CD4-positive, alpha-beta memory T cell (primary cell): ENCODE data around the gene ANKHD1. TPM values are rescaled to one million over a fixed set of nuclear protein-coding genes. Genes with fewer than 3 reads are reported as not detected.
A peak's percentile ranks its signal among the peaks of the same experiment; 100 is the strongest.

Experiments used
- CTCF ChIA-PET: fragments of 350-600 bp; sonication (Branson Sonifier 250); formaldehyde crosslinking; loops from one replicate; lab custom pipeline; 2021; ENCODE audit warnings: inconsistent platforms; ENCODE audit not compliant: partially characterized antibody; lab: Charles Lee
- POLR2A ChIA-PET: fragments of 350-600 bp; sonication (Branson Sonifier 250); formaldehyde crosslinking; loops from one replicate; lab custom pipeline; 2021; ENCODE audit not compliant: partially characterized antibody; lab: Charles Lee
- DNase-seq, 5 donors: peaks; one replicate each; pipeline versions ENCODE4 v3.0.0 to v3.0.0-alpha.2; 2020 to 2022; ENCODE audit warnings: mixed read lengths in 1 of 5
- H3K27ac ChIP-seq: one replicate; pipeline ENCODE4 v1.7.0; 2013; ENCODE audit warnings: low read depth, low read length
- H3K27me3 ChIP-seq: 2 replicates; pipeline ENCODE4 v1.7.0; 2013; ENCODE audit warnings: mild to moderate bottlenecking, low read length, moderate library complexity; ENCODE audit not compliant: insufficient read depth
- H3K36me3 ChIP-seq: 2 replicates; pipeline ENCODE4 v1.7.0; 2013; ENCODE audit warnings: mild to moderate bottlenecking, low read length, moderate library complexity; ENCODE audit not compliant: insufficient read depth
- H3K4me1 ChIP-seq: 2 replicates; pipeline ENCODE4 v1.7.0; 2013; ENCODE audit warnings: mild to moderate bottlenecking, low read length, moderate library complexity; ENCODE audit not compliant: insufficient read depth
- H3K4me3 ChIP-seq, 2 donors: one replicate each; pipeline ENCODE4 v1.7.0; 2013; ENCODE audit warnings: low read length in 2 of 2, mild to moderate bottlenecking in 1 of 2
- H3K9me3 ChIP-seq, 2 donors: one replicate each; pipeline ENCODE4 v1.7.0; 2013; ENCODE audit warnings: low read length in 2 of 2, control low read depth in 1 of 2; ENCODE audit not compliant: control insufficient read depth in 1 of 2
- H3K27ac Mint-ChIP-seq, 7 donors: one replicate each; pipeline ENCODE4 v1.8.0; 2020 to 2021; ENCODE audit warnings: mixed read lengths in 7 of 7, mild to moderate bottlenecking in 6 of 7, inconsistent platforms in 3 of 7, moderate library complexity in 3 of 7
- H3K27me3 Mint-ChIP-seq, 2 donors: one replicate each; pipeline ENCODE4 v1.8.0; 2020 to 2021; ENCODE audit warnings: mixed read lengths in 2 of 2
- H3K36me3 Mint-ChIP-seq, 2 donors: one replicate each; pipeline ENCODE4 v1.8.0; 2020 to 2021; ENCODE audit warnings: mixed read lengths in 2 of 2, inconsistent platforms in 1 of 2, mild to moderate bottlenecking in 1 of 2
- H3K4me1 Mint-ChIP-seq, 4 donors: one replicate each; pipeline ENCODE4 v1.8.0; 2020 to 2021; ENCODE audit warnings: mixed read lengths in 4 of 4, mild to moderate bottlenecking in 1 of 4
- H3K4me3 Mint-ChIP-seq, 8 donors: one replicate each; pipeline ENCODE4 v1.8.0; 2020 to 2021; ENCODE audit warnings: mixed read lengths in 8 of 8, mild to moderate bottlenecking in 7 of 8, moderate library complexity in 6 of 8, inconsistent platforms in 3 of 8
- H3K9me3 Mint-ChIP-seq, 8 donors: one replicate each; pipeline ENCODE4 v1.8.0; 2020 to 2021; ENCODE audit warnings: mixed read lengths in 8 of 8, mild to moderate bottlenecking in 5 of 8, inconsistent platforms in 3 of 8, moderate library complexity in 1 of 8
- intact Hi-C: fragments of 100-400 bp; cut with micrococcal nuclease; formaldehyde crosslinking; loops from one replicate; pipeline ENCODE4 v1.15.1; 2023
- polyA plus RNA-seq, 2 donors: library from polyadenylated mRNA; unstranded; fragments of 300-500 nt; fragmentation: Illumina TruSeq; gene quantifications; one replicate each; pipeline ENCODE4 v1.2.3, GENCODE V29; 2021
- total RNA-seq, 2 experiments: library from RNA; stranded (reverse); gene quantifications; one replicate each; pipeline ENCODE4 v1.2.3, GENCODE V29; 2021

Gene ANKHD1
- total and polyA plus RNA-seq, 4 experiments from 2014 or later, result 58.6 to 252 (median 164) TPM

DNA sequence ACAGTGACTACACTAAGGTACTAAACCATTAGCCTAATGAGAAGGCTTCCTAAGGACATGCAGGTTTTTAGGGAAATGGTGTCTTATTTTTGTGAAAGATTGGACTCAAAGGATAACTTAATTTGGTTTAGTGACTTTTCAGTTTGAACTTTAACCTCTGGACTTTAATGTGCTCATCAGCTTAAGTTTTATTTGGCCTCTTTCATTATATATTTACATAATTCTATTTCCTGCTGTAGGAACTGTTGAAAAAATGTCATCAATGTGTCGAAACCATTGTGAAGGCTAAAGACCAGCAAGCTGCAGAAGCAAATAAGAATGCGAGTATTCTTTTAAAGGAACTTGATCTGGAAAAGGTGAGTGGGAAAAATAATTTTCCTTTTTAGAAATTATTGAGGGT lies 111.5 kb downstream of the ANKHD1 start:
- peaks cover 39 to 57% of the 10 kb centered on the region in 2 donors for H3K36me3 Mint-ChIP-seq
- H3K27me3 Mint-ChIP-seq, result no peaks in the 10 kb centered on the region
- intact Hi-C loops, result no loop called here
- Histone ChIP-seq H3K27ac (no peak overlapping the region), H3K4me3 (no peak overlapping the region), H3K27me3 (no peaks in the 10 kb centered on the region), H3K9me3 (no peaks in the 10 kb centered on the region), H3K4me1 (no peaks in the 10 kb centered on the region), H3K36me3 (peaks cover 49% of the 10 kb centered on the region)
- no peaks in the 10 kb centered on the region for H3K9me3 Mint-ChIP-seq
- CTCF ChIA-PET, result no interaction called here
- H3K4me3 Mint-ChIP-seq, result no peak overlapping the region
- no peak overlapping the region for H3K27ac Mint-ChIP-seq
- H3K4me1 Mint-ChIP-seq, result no peaks in the 10 kb centered on the region
- POLR2A ChIA-PET, result interaction anchor here (1.1 kb wide), 1 partner anchor 44 kb away, joined by 4 read pairs; the partner anchor contains the start of gene SRA1
- DNase-seq, result no peak

GRCh38 chr5:140524003-140524402 lies 122.4 kb downstream of the ANKHD1 start:
- Histone ChIP-seq H3K4me3 (no peak overlapping the region), H3K9me3 (no peaks in the 10 kb centered on the region), H3K36me3 (peaks cover 42% of the 10 kb centered on the region), H3K27me3 (no peaks in the 10 kb centered on the region), H3K4me1 (no peaks in the 10 kb centered on the region), H3K27ac (no peak overlapping the region)
- DNase-seq, result no peak
- peak overlapping the region in 3 of 7 donors; percentile 35 to 51 (median 37) for H3K27ac Mint-ChIP-seq
- H3K36me3 Mint-ChIP-seq, result peaks cover 33 to 50% of the 10 kb centered on the region in 2 donors
- CTCF ChIA-PET, result no interaction called here
- no peak overlapping the region for H3K4me3 Mint-ChIP-seq
- peaks cover 0 to 2% (median 0%) of the 10 kb centered on the region in 4 donors for H3K4me1 Mint-ChIP-seq
- intact Hi-C loops, result no loop called here
- peaks cover 0 to 3% (median 0%) of the 10 kb centered on the region in 8 donors for H3K9me3 Mint-ChIP-seq
- H3K27me3 Mint-ChIP-seq, result no peaks in the 10 kb centered on the region
- POLR2A ChIA-PET, result interaction anchor here (0.7 kb wide), 1 partner anchor 170 kb away, joined by 3 read pairs; no protein-coding TSS in a partner anchor

- no peaks in the 10 kb centered on the region for H3K27me3 ChIP-seq
- Mint-ChIP-seq H3K9me3 (no peaks in the 10 kb centered on the region), H3K4me1 (peaks cover 0 to 2% (median 0%) of the 10 kb centered on the region in 4 donors), H3K27me3 (no peaks in the 10 kb centered on the region), H3K4me3 (no peak overlapping the region), H3K27ac (peak overlapping the region in 3 of 7 donors; percentile 8 to 72 (median 52)), H3K36me3 (peaks cover 50 to 72% of the 10 kb centered on the region in 2 donors)
- no peak overlapping the region for H3K27ac ChIP-seq
- intact Hi-C loops, result no loop called here
- no peaks in the 10 kb centered on the region for H3K4me1 ChIP-seq
- CTCF ChIA-PET, result no interaction called here
- POLR2A ChIA-PET, result no interaction called here
- H3K36me3 ChIP-seq, result peaks cover 45% of the 10 kb centered on the region
- DNase-seq, result no peak
- H3K9me3 ChIP-seq, result no peaks in the 10 kb centered on the region
- H3K4me3 ChIP-seq, result no peak overlapping the region
Measured at GRCh38 chr5:140540227-140540626, 138.6 kb downstream of the ANKHD1 start.

DNA sequence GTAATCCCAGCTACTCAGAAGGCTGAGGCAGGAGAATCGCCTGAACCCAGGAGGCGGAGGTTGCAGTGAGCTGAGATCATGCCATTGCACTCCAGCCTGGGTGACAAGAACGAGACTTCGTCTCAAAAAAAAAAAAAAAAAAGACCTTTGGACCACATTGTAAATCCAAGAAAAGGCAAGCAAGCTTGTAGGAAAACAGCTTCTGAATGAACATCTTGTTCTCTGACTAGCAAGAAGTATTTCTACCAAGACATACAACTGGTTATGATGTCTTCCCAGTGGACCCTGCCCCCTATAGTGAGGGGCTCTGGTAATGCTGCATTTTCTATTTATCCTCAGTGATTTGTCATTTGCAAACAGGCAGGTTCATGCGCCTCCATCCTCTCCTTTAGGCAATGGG lies 141.3 kb downstream of the ANKHD1 start:
- Histone ChIP-seq H3K4me1 (peaks cover 11% of the 10 kb centered on the region), H3K27ac (no peak overlapping the region), H3K36me3 (peaks cover 36% of the 10 kb centered on the region), H3K27me3 (no peaks in the 10 kb centered on the region), H3K4me3 (no peak overlapping the region), H3K9me3 (no peaks in the 10 kb centered on the region)
- Mint-ChIP-seq H3K9me3 (peaks cover 0 to 3% (median 0%) of the 10 kb centered on the region in 8 donors), H3K4me1 (peaks cover 4 to 19% (median 7%) of the 10 kb centered on the region in 4 donors), H3K36me3 (peaks cover 38 to 58% of the 10 kb centered on the region in 2 donors), H3K4me3 (no peak overlapping the region), H3K27ac (no peak overlapping the region), H3K27me3 (no peaks in the 10 kb centered on the region)
- POLR2A ChIA-PET, result no interaction called here
- intact Hi-C loops, result no loop called here
- CTCF ChIA-PET, result no interaction called here
- no peak for DNase-seq

DNA sequence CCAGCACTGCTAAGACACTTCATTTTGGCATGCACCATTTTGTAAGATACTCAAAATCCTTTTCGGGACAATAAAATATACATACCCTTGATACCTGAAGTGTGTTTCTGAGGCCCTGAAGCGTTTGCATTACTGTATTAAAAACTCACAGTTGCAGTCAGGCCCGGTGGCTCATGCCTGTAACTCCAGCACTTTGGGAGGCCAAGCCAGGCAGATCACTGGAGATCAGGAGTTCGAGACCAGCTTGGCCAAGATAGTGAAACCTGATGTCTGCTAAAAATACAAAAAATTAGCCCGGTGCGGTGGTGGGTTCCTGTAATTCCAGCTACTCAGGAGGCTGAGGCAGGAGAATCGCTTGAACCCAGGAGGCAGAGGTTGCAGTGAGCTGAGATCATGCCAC lies 143.4 kb downstream of the ANKHD1 start:
- Mint-ChIP-seq H3K27me3 (no peaks in the 10 kb centered on the region), H3K9me3 (peaks cover 0 to 3% (median 0%) of the 10 kb centered on the region in 8 donors), H3K4me3 (no peak overlapping the region), H3K27ac (peak overlapping the region in 4 of 7 donors; percentile 39 to 87 (median 69)), H3K4me1 (peaks cover 15 to 39% (median 25%) of the 10 kb centered on the region in 4 donors), H3K36me3 (peaks cover 33 to 53% of the 10 kb centered on the region in 2 donors)
- Histone ChIP-seq H3K4me1 (peaks cover 30% of the 10 kb centered on the region), H3K27me3 (no peaks in the 10 kb centered on the region), H3K36me3 (peaks cover 28% of the 10 kb centered on the region), H3K9me3 (no peaks in the 10 kb centered on the region), H3K27ac (no peak overlapping the region), H3K4me3 (no peak overlapping the region)
- DNase-seq, result no peak
- CTCF ChIA-PET, result no interaction called here
- POLR2A ChIA-PET, result interaction anchor here (0.6 to 5.3 kb wide), 3 partner anchors 14 to 94 kb away, joined by 3 to 54 read pairs (median 3); partner anchors contain the start of genes APBB3, SLC35A4 and TMCO6
- intact Hi-C loops, result no loop called here

DNA sequence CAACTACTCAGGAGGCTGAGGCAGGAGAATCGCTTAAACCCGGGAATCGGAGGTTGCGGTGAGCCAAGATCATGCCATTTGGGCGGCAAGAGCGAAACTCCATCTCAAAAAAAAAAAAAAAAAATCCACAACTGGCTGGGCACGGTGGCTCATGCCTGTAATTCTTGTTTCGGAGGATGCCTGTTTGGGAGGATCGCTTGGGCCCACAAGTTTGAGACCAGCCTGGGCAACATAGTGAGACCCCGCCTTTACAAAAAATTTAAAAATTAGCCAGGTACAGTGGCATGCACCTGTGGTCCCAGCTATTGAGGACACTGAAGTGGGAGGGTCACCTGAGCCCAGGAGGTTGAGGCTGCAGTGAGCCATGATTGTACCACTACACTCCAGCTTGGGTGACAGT lies 144.0 kb downstream of the ANKHD1 start:
- H3K27ac Mint-ChIP-seq, result peak overlapping the region in 6 of 7 donors; percentile 81 to 97 (median 96)
- H3K27ac ChIP-seq, result no peak overlapping the region
- CTCF ChIA-PET, result interaction anchor here (0.8 to 3.7 kb wide), 2 partner anchors 89 to 1021 kb away, joined by 4 to 49 read pairs; partner anchors contain the start of gene CD14

GRCh38 chr5:140546851-140547507 lies 145.3 kb downstream of the ANKHD1 start:
- H3K9me3 Mint-ChIP-seq, result peaks cover 0 to 3% (median 0%) of the 10 kb centered on the region in 8 donors
- H3K27ac Mint-ChIP-seq, result peak overlapping the region; percentile 91 to 97 (median 97)
- Histone ChIP-seq H3K27ac (peak overlapping the region; percentile 77), H3K27me3 (no peaks in the 10 kb centered on the region), H3K4me3 (peak overlapping the region in 1 of 2 donors; percentile 57), H3K9me3 (no peaks in the 10 kb centered on the region), H3K36me3 (peaks cover 29% of the 10 kb centered on the region), H3K4me1 (peaks cover 30% of the 10 kb centered on the region)
- H3K36me3 Mint-ChIP-seq, result peaks cover 24 to 51% of the 10 kb centered on the region in 2 donors
- POLR2A ChIA-PET, result interaction anchor here (0.6 to 5.3 kb wide), 25 partner anchors 9 to 1070 kb away, joined by 3 to 79 read pairs (median 7); partner anchors contain the start of genes ANKHD1, APBB3, CD14 and HARS1
- H3K4me3 Mint-ChIP-seq, result peak overlapping the region; percentile 85 to 93 (median 89)
- intact Hi-C loops, result loop anchor here (1.0 kb wide), 4 partner anchors 10 to 100 kb away; partner anchors contain the start of genes APBB3, IK, NDUFA2 and SLC35A4
- no peak for DNase-seq
- H3K4me1 Mint-ChIP-seq, result peaks cover 19 to 50% (median 26%) of the 10 kb centered on the region in 4 donors
- CTCF ChIA-PET, result interaction anchor here (0.6 to 3.7 kb wide), 21 partner anchors 9 to 175 kb away, joined by 3 to 49 read pairs (median 6); partner anchors contain the start of genes APBB3, CD14, IK and NDUFA2
- no peaks in the 10 kb centered on the region for H3K27me3 Mint-ChIP-seq

More for the DNA sequence above, 144.0 kb downstream of the ANKHD1 start:
- H3K9me3 ChIP-seq, result no peaks in the 10 kb centered on the region
- peak overlapping the region in 1 of 8 donors; percentile 20 for H3K4me3 Mint-ChIP-seq
- peaks cover 0 to 3% (median 0%) of the 10 kb centered on the region in 8 donors for H3K9me3 Mint-ChIP-seq
- DNase-seq, result no peak
- H3K4me1 ChIP-seq, result peaks cover 30% of the 10 kb centered on the region
- peaks cover 29% of the 10 kb centered on the region for H3K36me3 ChIP-seq
- H3K27me3 Mint-ChIP-seq, result no peaks in the 10 kb centered on the region
- peaks cover 32 to 53% of the 10 kb centered on the region in 2 donors for H3K36me3 Mint-ChIP-seq
- H3K27me3 ChIP-seq, result no peaks in the 10 kb centered on the region
- no peak overlapping the region for H3K4me3 ChIP-seq
- POLR2A ChIA-PET, result interaction anchor here (0.7 to 5.3 kb wide), 8 partner anchors 13 to 144 kb away, joined by 3 to 79 read pairs (median 26); partner anchors contain the start of genes ANKHD1, APBB3, CD14 and IK
- intact Hi-C loops, result no loop called here
- H3K4me1 Mint-ChIP-seq, result peaks cover 17 to 42% (median 26%) of the 10 kb centered on the region in 4 donors
